Heart right ventricle (tissue), 16 donors: ENCODE results near the gene PDPN. TPM values are rescaled to one million over a fixed set of nuclear protein-coding genes. Genes with fewer than 3 reads are reported as not detected.

Experiments
- ATAC-seq, 8 donors: fragments of 200-7000 bp; cut with Tn5 transposase; one replicate each; pipeline ENCODE4 v1.9.1; 2020; ENCODE audit warnings: mild to moderate bottlenecking in 8 of 8, moderate library complexity in 8 of 8, moderate number of reproducible peaks in 1 of 8
- DNase-seq, 2 donors: peaks; one replicate each; pipeline ENCODE4 v3.0.0-alpha.2; 2020
- H3K27ac ChIP-seq, 10 donors: fragments of 200-600 bp; sonication (generic) in 2 of 10; one replicate each; pipeline versions ENCODE4 v1.5.0 to v1.8.0; 2020 to 2022; ENCODE audit warnings: mild to moderate bottlenecking in 3 of 10
- H3K27me3 ChIP-seq, 7 donors: fragments of 200-600 bp; one replicate each; pipeline ENCODE4 v1.8.0; 2021 to 2022; ENCODE audit warnings: mild to moderate bottlenecking in 2 of 7
- H3K36me3 ChIP-seq, 9 donors: fragments of 200-600 bp; sonication (generic) in 1 of 9; one replicate each; pipeline versions ENCODE4 v1.5.0 to v1.8.0; 2020 to 2022; ENCODE audit warnings: mild to moderate bottlenecking in 2 of 9
- H3K4me1 ChIP-seq, 9 donors: fragments of 200-600 bp; sonication (generic) in 1 of 9; one replicate each; pipeline versions ENCODE4 v1.5.0 to v1.8.0; 2020 to 2022; ENCODE audit warnings: mild to moderate bottlenecking in 4 of 9
- H3K4me3 ChIP-seq, 10 donors: fragments of 200-600 bp; sonication (generic) in 2 of 10; one replicate each; pipeline versions ENCODE4 v1.5.0 to v1.8.0; 2020 to 2022; ENCODE audit warnings: mild to moderate bottlenecking in 7 of 10, moderate library complexity in 2 of 10
- H3K9me3 ChIP-seq, 11 donors: fragments of 200-600 bp in 10 of 11; sonication (generic) in 2 of 11; one replicate each; pipeline versions ENCODE4 v1.5.0 to v1.8.0; 2013 to 2022; ENCODE audit warnings: mild to moderate bottlenecking in 2 of 11, control low read depth in 1 of 11, moderate library complexity in 1 of 11
- WGBS, 2 donors: extraction: QIAGEN DNeasy Blood & Tissue Kit; methylation state at CpG; one replicate each; pipeline ENCODE4 v1.1.7; 2013; ENCODE audit warnings: inconsistent platforms in 1 of 2; 5-methylcytosine and 5-hydroxymethylcytosine counted together
- intact Hi-C, 10 donors: fragments of 100-400 bp; cut with DNase I; formaldehyde crosslinking; loops; one replicate each; pipeline versions ENCODE4 v1.11.1 to v1.14.2; 2022
- polyA plus RNA-seq, 2 donors: library from polyadenylated mRNA; stranded (reverse); fragments of 200-250 nt; gene quantifications; one replicate each; pipeline ENCODE4 v1.2.3, GENCODE V29; 2013
- total RNA-seq, 10 donors: library from RNA; stranded (reverse); fragmentation: NEBNext Ultra II Directional in 3 of 10; extraction: Animal tissue kit (Norgen Biotek cat#: 25700) in 3 of 10; gene quantifications; one replicate each; pipeline versions ENCODE4 v1.2.1 to v1.2.4, GENCODE V29; 2021 to 2023
- TF ChIP-seq, protein P1 (sequence below), 9 donors: fragments of 200-600 bp; sonication (generic) in 2 of 9; IDR thresholded peaks; one replicate each; pipeline versions ENCODE4 v1.5.0 to v1.8.0; 2021 to 2022; ENCODE audit warnings: antibody characterized with exemption in 9 of 9, mild to moderate bottlenecking in 5 of 9, moderate library complexity in 1 of 9
- donor health status: Arrhythmogenic right ventricular cardiomyopathy.
- donor health status: ischemic (EF 13 %, LVEDD 7.1; RV severe dilation, severe dysfunction).
- donor health status: healthy with polysubstance abuse.
- donor health status: DM: no; HTN: yes; CAD: no.
- donor health status: DM: no; HTN: no; CAD: no.
- donor health status: ischemic (EF 25% LVEDD 6.9; RV normal size, moderate dysfunction).
- donor health status: ischemic (EF 25% LVEDD 5.7; RV mildly dilated, moderate dysfunction).
- donor health status: healthy.
- donor health status: DM: yes; HTN: yes; CAD: no.
- donor health status: Ischemic cardiomyopathy.
- donor health status: ischemic (EF 35%, LVEDD 5.7; RV mildly dilated, moderate dysfunction).
- donor health status: nonischemic (EF 11% LVEDD 7.7; RV severe dilation, severe dysfunction).
- donor health status: DM: yes; HTN: yes; CAD: no.
- donor health status: PGD.
- donor health status: ischemic (EF 29% LVEDD 5.4; RV normal size, mild dysfunction).
- donor health status: nonischemic (EF 23%, LVEDD 6.1; RV moderate dilation, normal function).

PDPN gene
- total and polyA plus RNA-seq, 12 donors, result 4.4 to 165 (median 27.9) TPM

DNA sequence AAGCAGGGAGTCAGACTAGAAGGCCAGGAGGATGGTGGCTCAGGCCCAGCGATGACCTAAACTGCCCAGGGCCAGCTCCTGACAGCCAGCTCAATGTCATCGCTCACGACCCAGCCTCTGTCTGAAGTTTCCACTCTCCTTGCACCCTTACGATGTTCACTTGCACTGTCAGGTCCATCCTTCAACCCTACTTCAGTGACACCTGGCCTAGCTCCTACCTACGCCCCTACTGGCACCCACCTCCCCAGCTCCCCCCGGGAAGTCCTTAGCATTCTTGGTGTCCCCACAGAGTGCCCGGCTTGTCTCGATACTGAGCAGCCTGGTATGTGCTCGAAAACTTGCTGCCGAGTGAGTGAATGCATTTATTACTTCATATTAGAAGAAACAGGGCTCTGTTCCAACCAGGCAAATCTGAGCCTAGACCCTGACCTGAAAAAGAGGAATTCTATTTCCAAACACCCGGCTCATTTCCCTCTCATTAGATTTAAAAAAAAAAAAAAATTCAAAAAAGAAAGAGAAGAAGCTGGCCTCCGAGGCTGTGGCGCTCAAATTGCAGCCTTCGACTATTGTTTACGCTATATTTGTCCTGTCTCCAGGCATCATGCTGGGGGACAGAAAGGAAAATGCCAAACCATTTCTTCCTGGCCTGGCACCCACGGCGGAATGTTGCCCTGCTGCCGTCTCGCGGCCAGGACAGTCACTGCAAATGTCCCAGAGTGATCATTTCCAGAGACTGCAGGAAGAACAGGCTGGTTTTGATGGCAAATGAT lies 40.0 kb upstream of the PDPN start:
- Histone ChIP-seq H3K36me3 (no peaks in the 10 kb centered on the region), H3K27ac (peak overlapping the region; percentile 49 to 89 (median 82)), H3K4me3 (peak overlapping the region in 1 of 10 donors; percentile 11), H3K27me3 (peaks cover 0 to 3% (median 0%) of the 10 kb centered on the region in 7 donors), H3K9me3 (no peaks in the 10 kb centered on the region), H3K4me1 (peaks cover 0 to 33% (median 5%) of the 10 kb centered on the region in 9 donors)
- DNase-seq (peak; percentile 67 to 69), ATAC-seq (peak; percentile 62 to 83 (median 76))
- intact Hi-C loops, result loop anchor here in 2 of 10 donors (2.0 to 10.0 kb wide), 3 partner anchors 41 to 79 kb away; no protein-coding TSS in a partner anchor
- 36 to 41% methylated on average over 20 of the region's 20 CpGs for WGBS, 2 donors
- TF ChIP-seq, protein P1, sequence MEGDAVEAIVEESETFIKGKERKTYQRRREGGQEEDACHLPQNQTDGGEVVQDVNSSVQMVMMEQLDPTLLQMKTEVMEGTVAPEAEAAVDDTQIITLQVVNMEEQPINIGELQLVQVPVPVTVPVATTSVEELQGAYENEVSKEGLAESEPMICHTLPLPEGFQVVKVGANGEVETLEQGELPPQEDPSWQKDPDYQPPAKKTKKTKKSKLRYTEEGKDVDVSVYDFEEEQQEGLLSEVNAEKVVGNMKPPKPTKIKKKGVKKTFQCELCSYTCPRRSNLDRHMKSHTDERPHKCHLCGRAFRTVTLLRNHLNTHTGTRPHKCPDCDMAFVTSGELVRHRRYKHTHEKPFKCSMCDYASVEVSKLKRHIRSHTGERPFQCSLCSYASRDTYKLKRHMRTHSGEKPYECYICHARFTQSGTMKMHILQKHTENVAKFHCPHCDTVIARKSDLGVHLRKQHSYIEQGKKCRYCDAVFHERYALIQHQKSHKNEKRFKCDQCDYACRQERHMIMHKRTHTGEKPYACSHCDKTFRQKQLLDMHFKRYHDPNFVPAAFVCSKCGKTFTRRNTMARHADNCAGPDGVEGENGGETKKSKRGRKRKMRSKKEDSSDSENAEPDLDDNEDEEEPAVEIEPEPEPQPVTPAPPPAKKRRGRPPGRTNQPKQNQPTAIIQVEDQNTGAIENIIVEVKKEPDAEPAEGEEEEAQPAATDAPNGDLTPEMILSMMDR (IDR thresholded peaks at IDR 0.05), result peak in 8 of 9 donors; percentile 31 to 74 (median 56)

DNA sequence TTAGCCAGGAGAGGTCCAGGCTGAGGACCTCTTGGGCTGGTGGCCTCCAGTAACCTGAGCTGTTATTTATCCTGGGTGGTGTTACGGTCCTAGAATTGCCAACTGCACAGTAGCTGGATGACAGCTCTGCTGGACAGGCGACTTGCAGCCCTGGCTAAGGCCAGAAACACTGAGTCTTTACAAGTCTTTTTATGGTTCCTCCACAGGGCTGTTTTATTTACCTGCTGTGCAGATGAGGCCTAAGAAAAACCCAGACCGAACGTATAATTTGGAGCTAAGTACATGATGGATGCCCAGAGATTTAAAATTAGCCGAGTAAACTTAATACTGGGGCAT lies 39.4 kb upstream of the PDPN start:
- WGBS, 2 donors, result 45 to 54% methylated on average over 5 of the region's 5 CpGs
- H3K27ac ChIP-seq, result peak overlapping the region; percentile 6 to 89 (median 68)
- peaks cover 0 to 33% (median 5%) of the 10 kb centered on the region in 9 donors for H3K4me1 ChIP-seq
- ATAC-seq (peak in 1 of 8 donors; percentile 5), DNase-seq (no peak)
- H3K4me3 ChIP-seq, result no peak overlapping the region
- intact Hi-C loops, result loop anchor here in 2 of 10 donors (2.0 to 10.0 kb wide), 2 partner anchors 75 to 79 kb away; no protein-coding TSS in a partner anchor
- peaks cover 0 to 3% (median 0%) of the 10 kb centered on the region in 7 donors for H3K27me3 ChIP-seq
- TF ChIP-seq, protein P1 (IDR thresholded peaks at IDR 0.05), result no peak
- H3K36me3 ChIP-seq, result no peaks in the 10 kb centered on the region
- no peaks in the 10 kb centered on the region for H3K9me3 ChIP-seq

DNA sequence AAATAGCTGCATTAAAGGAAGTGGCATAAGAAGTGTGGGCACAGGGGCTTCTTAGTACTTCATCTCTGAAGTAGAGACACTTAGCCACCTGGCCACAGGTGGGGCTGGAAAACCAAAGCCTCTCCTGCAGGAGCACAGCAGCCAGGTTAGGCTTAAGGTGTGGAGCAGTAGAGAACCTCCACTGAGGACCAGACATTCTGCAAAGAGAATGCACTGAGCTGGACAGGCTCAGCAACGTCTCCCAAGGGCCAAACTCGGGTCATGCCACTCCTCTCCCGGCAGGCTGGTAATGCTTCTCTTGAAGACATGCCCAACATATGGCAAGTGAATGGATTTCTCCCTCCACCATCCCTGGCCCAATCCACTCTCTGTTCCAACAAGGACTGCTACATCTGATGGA lies 36.8 kb upstream of the PDPN start:
- WGBS, 2 donors, result 62 to 76% methylated on average over 3 of the region's 3 CpGs
- Histone ChIP-seq H3K4me1 (peaks cover 0 to 16% (median 0%) of the 10 kb centered on the region in 9 donors), H3K9me3 (no peaks in the 10 kb centered on the region), H3K27ac (no peak overlapping the region), H3K4me3 (no peak overlapping the region), H3K27me3 (no peaks in the 10 kb centered on the region), H3K36me3 (no peaks in the 10 kb centered on the region)
- intact Hi-C loops, result loop anchor here in 2 of 10 donors (5.0 to 10.0 kb wide), 2 partner anchors 79 to 82 kb away; no protein-coding TSS in a partner anchor
- ATAC-seq (no peak), DNase-seq (no peak)
- TF ChIP-seq, protein P1 (IDR thresholded peaks at IDR 0.05), result no peak

DNA sequence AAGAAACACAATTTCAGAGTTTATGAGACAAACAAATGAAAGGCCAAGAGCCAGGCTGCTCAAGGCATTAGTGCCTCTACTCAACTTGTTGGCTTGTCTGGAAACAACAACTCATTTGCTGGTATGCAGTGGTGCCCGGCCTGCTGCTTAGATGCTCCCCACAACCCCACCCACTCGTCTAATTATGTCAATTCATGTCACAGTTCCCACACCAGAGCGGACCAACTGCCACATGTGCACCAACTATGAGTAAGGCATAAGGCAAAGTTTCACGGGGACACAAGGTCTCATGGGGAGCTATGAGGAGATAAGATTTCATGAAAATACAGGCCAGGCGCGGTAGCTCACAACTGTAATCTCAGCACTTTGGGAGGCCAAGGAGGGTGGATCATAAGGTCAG lies 35.4 kb upstream of the PDPN start:
- 77 to 81% methylated on average over 6 of the region's 6 CpGs for WGBS, 2 donors
- Histone ChIP-seq H3K9me3 (no peaks in the 10 kb centered on the region), H3K4me1 (peaks cover 0 to 12% (median 0%) of the 10 kb centered on the region in 9 donors), H3K27ac (no peak overlapping the region), H3K36me3 (no peaks in the 10 kb centered on the region), H3K4me3 (no peak overlapping the region), H3K27me3 (no peaks in the 10 kb centered on the region)
- intact Hi-C loops, result loop anchor here in 2 of 10 donors (5.0 to 10.0 kb wide), 2 partner anchors 81 to 83 kb away; no protein-coding TSS in a partner anchor
- DNase-seq, result no peak
- TF ChIP-seq, protein P1 (IDR thresholded peaks at IDR 0.05), result no peak
- no peak for ATAC-seq
